ENCODE results near the gene STK4. TPM values are rescaled to one million over a fixed set of nuclear protein-coding genes. Genes with fewer than 3 reads are reported as not detected.

STK4 gene
- total RNA-seq, 1 experiment from 2014 or later, result 52.7 TPM

DNA sequence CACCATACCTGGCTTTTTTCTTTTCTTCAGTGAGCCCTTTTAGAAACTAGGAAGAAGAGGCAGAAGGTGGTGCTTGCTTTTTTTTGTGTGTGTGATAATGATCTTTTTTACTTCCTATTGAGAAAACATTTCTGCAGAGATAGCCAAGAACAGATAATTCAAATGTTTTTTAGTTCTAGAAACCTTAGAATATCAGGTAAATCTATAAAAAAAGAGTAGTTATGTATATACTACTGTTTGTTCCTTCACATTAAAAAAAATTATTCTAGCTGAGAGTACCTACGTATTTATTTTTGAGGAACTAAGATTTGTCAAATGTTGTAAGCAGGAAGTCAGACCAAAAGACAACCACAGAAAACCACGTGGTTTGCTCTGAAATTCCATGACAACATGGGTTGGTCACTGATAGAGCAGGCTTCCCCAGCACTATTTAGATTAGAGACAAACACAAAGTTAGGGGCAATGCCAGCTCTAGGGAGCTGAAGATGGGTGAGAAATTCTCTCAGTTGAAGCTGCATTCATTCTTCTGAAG, 12.8 kb downstream of the STK4 start:
- no peak for DNase-seq (ENCODE audit: low spot score)
- ChIA-PET POLR2A (ENCODE audit: low non-redundant PET) (no interaction called here), CTCF (no interaction called here)
- Histone ChIP-seq H3K9me3 (ENCODE audit: low read depth, low read length, poor library complexity, severe bottlenecking) (no peaks in the 10 kb centered on the region), H3K4me1 (ENCODE audit: insufficient read depth, low read length, poor library complexity, severe bottlenecking) (no peaks in the 10 kb centered on the region), H3K4me3 (ENCODE audit: low read depth, low read length, poor library complexity, severe bottlenecking) (no peak overlapping the region), H3K27ac (ENCODE audit: low read depth, low read length, poor library complexity, severe bottlenecking) (no peak overlapping the region), H3K27me3 (replicated peaks; ENCODE audit: insufficient read depth, low read depth, low read length, poor library complexity) (no peaks in the 10 kb centered on the region), H3K36me3 (ENCODE audit: insufficient read depth, low read length, poor library complexity, severe bottlenecking) (peaks cover 52% of the 10 kb centered on the region)
- no TSS peak for BruUV-seq (replicated peaks)
- intact Hi-C loops (cut with micrococcal nuclease; ENCODE audit: unreplicated experiment), result no loop called here
- TF ChIP-seq EZH2 (IDR thresholded peaks at IDR 0.05; ENCODE audit: borderline replicate concordance, low read depth, low read length, poor library complexity, severe bottlenecking), result no peak
- TF ChIP-seq, protein P1, sequence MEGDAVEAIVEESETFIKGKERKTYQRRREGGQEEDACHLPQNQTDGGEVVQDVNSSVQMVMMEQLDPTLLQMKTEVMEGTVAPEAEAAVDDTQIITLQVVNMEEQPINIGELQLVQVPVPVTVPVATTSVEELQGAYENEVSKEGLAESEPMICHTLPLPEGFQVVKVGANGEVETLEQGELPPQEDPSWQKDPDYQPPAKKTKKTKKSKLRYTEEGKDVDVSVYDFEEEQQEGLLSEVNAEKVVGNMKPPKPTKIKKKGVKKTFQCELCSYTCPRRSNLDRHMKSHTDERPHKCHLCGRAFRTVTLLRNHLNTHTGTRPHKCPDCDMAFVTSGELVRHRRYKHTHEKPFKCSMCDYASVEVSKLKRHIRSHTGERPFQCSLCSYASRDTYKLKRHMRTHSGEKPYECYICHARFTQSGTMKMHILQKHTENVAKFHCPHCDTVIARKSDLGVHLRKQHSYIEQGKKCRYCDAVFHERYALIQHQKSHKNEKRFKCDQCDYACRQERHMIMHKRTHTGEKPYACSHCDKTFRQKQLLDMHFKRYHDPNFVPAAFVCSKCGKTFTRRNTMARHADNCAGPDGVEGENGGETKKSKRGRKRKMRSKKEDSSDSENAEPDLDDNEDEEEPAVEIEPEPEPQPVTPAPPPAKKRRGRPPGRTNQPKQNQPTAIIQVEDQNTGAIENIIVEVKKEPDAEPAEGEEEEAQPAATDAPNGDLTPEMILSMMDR (conservative IDR thresholded peaks at IDR 0.05; ENCODE audit: low read depth, low read length), result no peak

DNA sequence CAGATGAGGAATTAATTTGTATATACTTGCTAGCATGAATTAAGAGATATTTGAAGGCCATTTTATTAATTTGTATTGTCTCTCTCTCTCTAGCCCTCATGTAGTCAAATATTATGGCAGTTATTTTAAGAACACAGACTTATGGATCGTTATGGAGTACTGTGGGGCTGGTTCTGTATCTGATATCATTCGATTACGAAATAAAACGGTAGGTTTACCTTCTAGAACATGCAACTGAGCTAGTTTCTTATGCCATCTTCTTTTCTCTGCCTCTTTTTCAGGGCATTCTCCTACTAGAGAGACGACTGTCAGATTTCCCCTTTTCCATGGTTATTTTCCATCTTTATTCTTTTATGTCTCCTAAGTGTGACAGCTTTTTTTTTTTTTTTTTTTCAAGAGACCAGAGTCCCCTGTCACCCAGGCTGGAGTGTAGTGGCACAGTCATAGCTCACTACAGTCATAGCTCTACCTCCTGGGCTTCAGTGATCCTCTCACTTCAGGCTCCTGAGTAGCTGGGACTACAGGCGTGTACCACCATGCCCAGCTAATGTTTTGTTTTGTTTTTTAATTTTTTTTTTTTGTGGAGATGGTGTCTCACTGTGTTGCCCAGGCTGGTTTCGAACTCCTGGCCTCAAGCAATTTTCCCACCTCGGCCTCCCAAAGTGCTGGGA, 15.6 kb downstream of the STK4 start:
- peaks cover 41% of the 10 kb centered on the region for H3K36me3 ChIP-seq (ENCODE audit: insufficient read depth, low read length, poor library complexity, severe bottlenecking)
- BruUV-seq (replicated peaks), result no TSS peak
- no peak for DNase-seq (ENCODE audit: low spot score)
- H3K4me3 ChIP-seq (ENCODE audit: low read depth, low read length, poor library complexity, severe bottlenecking), result no peak overlapping the region
- ChIA-PET CTCF (no interaction called here), POLR2A (ENCODE audit: low non-redundant PET) (no interaction called here)
- no peaks in the 10 kb centered on the region for H3K4me1 ChIP-seq (ENCODE audit: insufficient read depth, low read length, poor library complexity, severe bottlenecking)
- no peak overlapping the region for H3K27ac ChIP-seq (ENCODE audit: low read depth, low read length, poor library complexity, severe bottlenecking)
- H3K9me3 ChIP-seq (ENCODE audit: low read depth, low read length, poor library complexity, severe bottlenecking), result no peaks in the 10 kb centered on the region
- H3K27me3 ChIP-seq (replicated peaks; ENCODE audit: insufficient read depth, low read depth, low read length, poor library complexity), result no peaks in the 10 kb centered on the region
- no peak for TF ChIP-seq EZH2 (IDR thresholded peaks at IDR 0.05; ENCODE audit: borderline replicate concordance, low read depth, low read length, poor library complexity, severe bottlenecking)
- TF ChIP-seq, protein P1 (conservative IDR thresholded peaks at IDR 0.05; ENCODE audit: low read depth, low read length), result no peak
- intact Hi-C loops (cut with micrococcal nuclease; ENCODE audit: unreplicated experiment), result no loop called here

DNA sequence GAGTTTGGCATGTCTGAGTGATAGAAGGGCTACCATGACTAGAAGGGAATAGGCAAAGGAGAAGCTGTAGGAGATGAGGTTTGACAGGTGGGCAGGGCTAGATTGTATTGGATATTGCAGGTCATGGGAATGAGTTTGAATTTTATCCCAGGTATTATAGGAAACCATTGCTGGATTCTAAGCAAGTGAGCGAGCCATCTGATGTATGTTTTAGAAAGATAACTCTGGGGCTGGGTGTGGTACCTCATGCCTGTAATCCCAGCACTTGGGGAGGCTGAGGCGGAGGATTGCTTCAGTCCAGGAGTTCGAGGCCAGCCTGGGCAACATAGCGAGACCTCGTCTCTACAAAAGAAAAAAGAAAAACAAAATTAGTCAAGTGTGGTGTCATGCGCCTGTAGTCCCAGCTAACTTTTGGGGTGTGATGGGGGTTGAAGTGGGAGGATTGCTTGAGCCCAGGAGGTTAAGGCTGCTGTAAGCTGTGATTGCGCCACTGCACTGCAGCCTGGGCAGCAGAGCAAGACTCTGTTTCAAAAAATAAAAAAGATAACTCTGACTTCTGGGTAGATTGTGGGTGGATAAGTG, 16.9 kb downstream of the STK4 start:
- no peak overlapping the region for H3K27ac ChIP-seq (ENCODE audit: low read depth, low read length, poor library complexity, severe bottlenecking)
- TF ChIP-seq, protein P1 (conservative IDR thresholded peaks at IDR 0.05; ENCODE audit: low read depth, low read length), result no peak
- no peak for TF ChIP-seq EZH2 (IDR thresholded peaks at IDR 0.05; ENCODE audit: borderline replicate concordance, low read depth, low read length, poor library complexity, severe bottlenecking)
- CTCF ChIA-PET, result no interaction called here
- intact Hi-C loops (cut with micrococcal nuclease; ENCODE audit: unreplicated experiment), result no loop called here
- POLR2A ChIA-PET (ENCODE audit: low non-redundant PET), result no interaction called here
- BruUV-seq (replicated peaks), result no TSS peak
- H3K4me1 ChIP-seq (ENCODE audit: insufficient read depth, low read length, poor library complexity, severe bottlenecking), result no peaks in the 10 kb centered on the region
- H3K9me3 ChIP-seq (ENCODE audit: low read depth, low read length, poor library complexity, severe bottlenecking), result no peaks in the 10 kb centered on the region
- H3K27me3 ChIP-seq (replicated peaks; ENCODE audit: insufficient read depth, low read depth, low read length, poor library complexity), result no peaks in the 10 kb centered on the region
- peaks cover 46% of the 10 kb centered on the region for H3K36me3 ChIP-seq (ENCODE audit: insufficient read depth, low read length, poor library complexity, severe bottlenecking)
- H3K4me3 ChIP-seq (ENCODE audit: low read depth, low read length, poor library complexity, severe bottlenecking), result no peak overlapping the region
- DNase-seq (ENCODE audit: low spot score), result no peak
